Trophoblast cell (in vitro differentiated cells and primary cell): ENCODE results near the gene RPL36.
A peak's percentile ranks its signal among the peaks of the same experiment; 100 is the strongest.

Experiments used
- DNase-seq, 2 donors: peaks; one replicate each; pipeline ENCODE4 v3.0.0-alpha.2; 2016
- H2AFZ ChIP-seq: 2 replicates; pipeline ENCODE4 v1.6.1; 2013; ENCODE audit warnings: low read length, moderate library complexity, mild to moderate bottlenecking; ENCODE audit not compliant: insufficient read depth, poor library complexity
- H2AK5ac ChIP-seq: 2 replicates; pipeline ENCODE4 v1.6.1; 2013; ENCODE audit warnings: mild to moderate bottlenecking, low read length
- H2BK120ac ChIP-seq: 2 replicates; pipeline ENCODE4 v1.6.1; 2013; ENCODE audit warnings: low read length, mild to moderate bottlenecking, moderate library complexity; ENCODE audit not compliant: insufficient read depth, poor library complexity
- H2BK12ac ChIP-seq: 2 replicates; pipeline ENCODE4 v1.6.1; 2013; ENCODE audit warnings: mild to moderate bottlenecking, low read length, moderate library complexity
- H2BK5ac ChIP-seq: 2 replicates; pipeline ENCODE4 v1.6.1; 2013; ENCODE audit warnings: low read length, low read depth, moderate library complexity, mild to moderate bottlenecking; ENCODE audit not compliant: poor library complexity
- H3K14ac ChIP-seq: 2 replicates; pipeline ENCODE4 v1.6.1; 2013; ENCODE audit warnings: mild to moderate bottlenecking, low read length
- H3K18ac ChIP-seq: 2 replicates; pipeline ENCODE4 v1.6.1; 2013; ENCODE audit warnings: mild to moderate bottlenecking, low read length
- H3K23ac ChIP-seq: 2 replicates; pipeline ENCODE4 v1.6.1; 2013; ENCODE audit warnings: low read length
- H3K27ac ChIP-seq: 2 replicates; pipeline ENCODE4 v1.5.1; 2013; ENCODE audit warnings: low read depth, mild to moderate bottlenecking, inconsistent platforms, low read length, moderate library complexity
- H3K27me3 ChIP-seq: 2 replicates; pipeline ENCODE4 v1.6.1; 2013; ENCODE audit warnings: inconsistent platforms, mild to moderate bottlenecking, low read length, moderate library complexity; ENCODE audit not compliant: insufficient read depth
- H3K36me3 ChIP-seq, 2 experiments: 1 replicate in 1 of 2; 2 replicates in 1 of 2; pipeline ENCODE4 v1.6.1; 2013; ENCODE audit warnings: low read length in 2 of 2, mild to moderate bottlenecking in 2 of 2, moderate library complexity in 1 of 2; ENCODE audit not compliant: insufficient read depth in 2 of 2, control insufficient read depth in 1 of 2
- H3K4ac ChIP-seq: 2 replicates; pipeline ENCODE4 v1.6.1; 2013; ENCODE audit warnings: low read depth, mild to moderate bottlenecking, low read length, moderate library complexity
- H3K4me1 ChIP-seq, 2 experiments: 1 replicate in 1 of 2; 2 replicates in 1 of 2; pipeline ENCODE4 v1.6.1; 2013; ENCODE audit warnings: low read length in 2 of 2, mild to moderate bottlenecking in 2 of 2, moderate library complexity in 1 of 2; ENCODE audit not compliant: insufficient read depth in 2 of 2, control insufficient read depth in 1 of 2
- H3K4me2 ChIP-seq: 2 replicates; pipeline ENCODE4 v1.6.1; 2013; ENCODE audit warnings: inconsistent platforms, mild to moderate bottlenecking, low read length, moderate library complexity
- H3K4me3 ChIP-seq: 2 replicates; pipeline ENCODE4 v1.5.1; 2013; ENCODE audit warnings: mild to moderate bottlenecking, low read depth, low read length, inconsistent platforms
- H3K79me1 ChIP-seq: one replicate; pipeline ENCODE4 v1.6.1; 2013; ENCODE audit warnings: low read length
- H3K79me2 ChIP-seq: 2 replicates; pipeline ENCODE4 v1.6.1; 2013; ENCODE audit warnings: low read length, mild to moderate bottlenecking; ENCODE audit not compliant: control insufficient read depth, insufficient read depth, poor library complexity
- H3K9ac ChIP-seq: 2 replicates; pipeline ENCODE4 v1.6.1; 2013; ENCODE audit warnings: mild to moderate bottlenecking, low read length
- H3K9me3 ChIP-seq: 2 replicates; pipeline ENCODE4 v1.6.1; 2013; ENCODE audit warnings: low read depth, mild to moderate bottlenecking, control low read depth, inconsistent platforms, low read length; ENCODE audit not compliant: insufficient read depth
- H4K12ac ChIP-seq: 2 replicates; pipeline ENCODE4 v1.6.1; 2013; ENCODE audit warnings: low read depth, mild to moderate bottlenecking, low read length, moderate library complexity
- H4K8ac ChIP-seq: 2 replicates; pipeline ENCODE4 v1.6.1; 2013; ENCODE audit warnings: low read depth, mild to moderate bottlenecking, low read length, moderate library complexity
- H4K91ac ChIP-seq: one replicate; pipeline ENCODE4 v1.6.1; 2013; ENCODE audit warnings: low read depth, mild to moderate bottlenecking, low read length, moderate library complexity
- WGBS: extraction: QIAGEN DNeasy Blood & Tissue Kit; methylation state at CpG from one replicate; pipeline ENCODE4 v1.1.7; 2013; ENCODE audit warnings: missing lambda C conversion rate; ENCODE audit not compliant: insufficient read length, insufficient coverage; ENCODE audit errors: extremely low coverage; 5-methylcytosine and 5-hydroxymethylcytosine counted together

The RPL36 gene

DNA sequence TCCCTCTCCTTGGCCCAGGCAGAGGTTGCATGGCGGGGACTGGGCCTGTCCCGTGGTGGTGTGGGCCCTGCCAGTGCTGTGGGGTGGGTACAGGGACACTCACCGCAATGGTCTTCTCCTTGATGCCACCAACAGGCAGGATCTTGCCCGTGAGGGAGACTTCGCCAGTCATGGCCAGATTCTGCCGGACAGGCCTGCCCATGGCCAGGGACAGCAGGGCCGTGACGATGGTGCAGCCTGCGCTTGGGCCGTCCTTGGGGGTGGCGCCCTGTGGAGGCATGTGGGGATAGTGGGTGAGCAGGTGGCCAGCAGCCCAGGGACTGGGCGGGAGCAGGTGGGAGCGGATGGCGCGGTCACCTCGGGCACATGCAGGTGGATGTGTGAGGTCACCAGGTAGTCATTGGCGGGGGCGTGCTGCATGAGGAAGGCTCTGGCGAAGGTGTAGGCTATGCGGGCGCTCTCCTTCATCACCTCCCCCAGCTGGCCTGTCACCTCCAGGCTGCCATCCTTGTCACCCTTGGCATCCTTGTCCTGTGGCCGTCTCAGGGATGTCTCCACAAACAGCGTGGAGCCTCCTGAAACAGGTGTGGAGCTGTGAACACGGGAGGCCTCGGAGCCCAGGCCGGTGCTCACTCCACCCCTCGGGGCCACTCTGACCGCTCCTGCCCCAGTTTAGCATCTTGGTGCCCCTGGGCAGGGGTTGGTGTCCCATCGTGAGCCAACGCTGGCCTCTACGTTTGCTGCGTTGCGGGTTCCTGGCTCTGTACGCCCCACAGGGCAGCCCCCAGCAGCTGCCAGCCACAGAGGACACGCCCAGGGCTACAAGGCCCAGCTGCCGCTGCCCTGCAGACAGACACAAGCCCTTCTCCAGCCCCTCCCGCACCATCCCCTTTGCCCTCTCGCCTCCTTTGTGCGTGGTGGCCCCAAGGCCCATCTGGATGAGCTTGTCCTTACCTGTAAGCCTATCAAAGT, 3.4 kb downstream of the RPL36 start:
- Histone ChIP-seq H3K27me3 (no peaks in the 10 kb centered on the region), H3K18ac (no peak overlapping the region), H3K9me3 (no peaks in the 10 kb centered on the region), H4K8ac (no peak overlapping the region), H3K9ac (no peak overlapping the region), H4K91ac (no peak overlapping the region), H3K14ac (no peak overlapping the region), H3K27ac (no peak overlapping the region), H3K4me1 (peaks cover 6 to 8% of the 10 kb centered on the region in 2 experiments), H3K4ac (peak overlapping the region; percentile 99), H2BK5ac (no peak overlapping the region), H3K23ac (no peak overlapping the region), H3K79me1 (peaks cover 7% of the 10 kb centered on the region), H3K36me3 (peaks cover 66 to 68% of the 10 kb centered on the region in 2 experiments), H2AFZ (peak overlapping the region; percentile 3), H3K79me2 (peaks cover 31% of the 10 kb centered on the region), H2BK12ac (no peak overlapping the region), H2AK5ac (no peak overlapping the region), H4K12ac (no peak overlapping the region), H2BK120ac (no peak overlapping the region), H3K4me3 (no peak overlapping the region), H3K4me2 (no peak overlapping the region)
- peak; percentile 48 to 60 for DNase-seq
- no CpG with 5 or more reads among the region's 39 CpGs for WGBS

GRCh38 chr19:5694167-5694955, 4.3 kb downstream of the RPL36 start:
- H3K9me3 ChIP-seq: no peaks in the 10 kb centered on the region
- peaks cover 6 to 8% of the 10 kb centered on the region in 2 experiments for H3K4me1 ChIP-seq
- no peak overlapping the region for H4K8ac ChIP-seq
- no peak overlapping the region for H3K4me3 ChIP-seq
- H3K14ac ChIP-seq: no peak overlapping the region
- no peak for DNase-seq
- no peak overlapping the region for H2BK12ac ChIP-seq
- H2AK5ac ChIP-seq: no peak overlapping the region
- H3K4me2 ChIP-seq: no peak overlapping the region
- H3K79me1 ChIP-seq: peaks cover 7% of the 10 kb centered on the region
- H3K27me3 ChIP-seq: no peaks in the 10 kb centered on the region
- no peak overlapping the region for H3K27ac ChIP-seq
- H4K12ac ChIP-seq: no peak overlapping the region
- no peak overlapping the region for H2BK120ac ChIP-seq
- no peak overlapping the region for H3K23ac ChIP-seq
- no peak overlapping the region for H3K18ac ChIP-seq
- peak overlapping the region; percentile 31 for H3K4ac ChIP-seq
- WGBS: no CpG with 5 or more reads among the region's 45 CpGs
- no peak overlapping the region for H2AFZ ChIP-seq
- peaks cover 75 to 76% of the 10 kb centered on the region in 2 experiments for H3K36me3 ChIP-seq
- H2BK5ac ChIP-seq: no peak overlapping the region
- H3K9ac ChIP-seq: no peak overlapping the region
- no peak overlapping the region for H4K91ac ChIP-seq
- H3K79me2 ChIP-seq: peaks cover 31% of the 10 kb centered on the region

DNA sequence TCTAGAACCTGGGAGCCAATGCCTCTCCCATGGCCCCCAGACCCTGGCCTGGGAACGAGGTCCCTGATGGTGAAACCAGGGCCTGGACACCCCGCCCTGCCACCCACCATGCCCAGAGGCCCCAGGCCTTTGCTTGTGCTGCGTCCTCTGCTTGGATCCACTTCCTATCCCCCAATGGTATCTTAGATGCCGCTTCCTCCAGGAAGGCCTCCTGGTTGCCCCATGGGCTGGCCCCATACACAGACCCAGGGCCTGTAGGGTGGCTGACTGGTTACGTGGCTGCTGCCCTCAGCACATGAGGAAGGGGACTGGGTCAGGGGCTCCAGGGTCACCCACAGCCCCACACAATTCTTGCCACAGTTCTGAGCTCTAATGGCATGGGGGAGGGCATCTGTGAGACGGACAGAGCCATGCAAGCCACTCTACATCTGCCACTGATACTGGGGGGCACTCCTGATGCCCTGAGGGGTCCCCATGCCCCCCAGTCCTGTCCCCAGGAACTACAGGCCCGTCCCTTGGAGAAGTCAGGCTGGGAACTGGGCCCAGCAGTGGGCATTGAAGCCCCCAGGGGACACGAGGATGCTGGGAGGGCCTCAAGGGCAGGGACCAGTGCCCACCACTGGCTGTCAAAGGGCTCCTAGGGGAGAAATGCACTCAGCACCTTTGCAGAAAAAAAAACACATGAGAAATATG, 5.0 kb downstream of the RPL36 start:
- WGBS: no CpG with 5 or more reads among the region's 8 CpGs
- no peak overlapping the region for H3K18ac ChIP-seq

GRCh38 chr19:5695649-5696195, 5.6 kb downstream of the RPL36 start:
- Histone ChIP-seq H3K23ac (no peak overlapping the region), H2BK5ac (no peak overlapping the region), H3K9me3 (peaks cover 2% of the 10 kb centered on the region), H4K91ac (no peak overlapping the region), H3K4me3 (no peak overlapping the region), H3K79me2 (peaks cover 25% of the 10 kb centered on the region), H3K79me1 (peaks cover under 1% of the 10 kb centered on the region), H2BK12ac (no peak overlapping the region), H3K18ac (no peak overlapping the region), H2AFZ (no peak overlapping the region), H3K9ac (no peak overlapping the region), H2AK5ac (no peak overlapping the region), H3K27ac (no peak overlapping the region), H4K8ac (no peak overlapping the region), H3K4ac (no peak overlapping the region), H2BK120ac (no peak overlapping the region), H3K4me1 (peaks cover 4 to 8% of the 10 kb centered on the region in 2 experiments), H3K4me2 (no peak overlapping the region), H4K12ac (no peak overlapping the region), H3K14ac (no peak overlapping the region), H3K36me3 (peaks cover 82 to 85% of the 10 kb centered on the region in 2 experiments), H3K27me3 (no peaks in the 10 kb centered on the region)
- no CpG with 5 or more reads among the region's 28 CpGs for WGBS
- no peak for DNase-seq

More for the DNA sequence above, 5.0 kb downstream of the RPL36 start:
- H3K27ac ChIP-seq: no peak overlapping the region
- no peak overlapping the region for H4K91ac ChIP-seq
- H2AFZ ChIP-seq: no peak overlapping the region
- no peak overlapping the region for H2BK120ac ChIP-seq
- H3K4me3 ChIP-seq: no peak overlapping the region
- H3K14ac ChIP-seq: no peak overlapping the region
- no peak overlapping the region for H2BK5ac ChIP-seq
- H3K27me3 ChIP-seq: no peaks in the 10 kb centered on the region
- no peak overlapping the region for H3K4me2 ChIP-seq
- H4K8ac ChIP-seq: no peak overlapping the region
- H3K4me1 ChIP-seq: peaks cover 4 to 8% of the 10 kb centered on the region in 2 experiments
- H3K9me3 ChIP-seq: no peaks in the 10 kb centered on the region
- H3K4ac ChIP-seq: peak overlapping the region; percentile 8
- H4K12ac ChIP-seq: no peak overlapping the region
- no peak overlapping the region for H3K9ac ChIP-seq
- peaks cover 76 to 79% of the 10 kb centered on the region in 2 experiments for H3K36me3 ChIP-seq
- DNase-seq: no peak
- no peak overlapping the region for H3K23ac ChIP-seq
- H2AK5ac ChIP-seq: no peak overlapping the region
- peaks cover 7% of the 10 kb centered on the region for H3K79me1 ChIP-seq
- H2BK12ac ChIP-seq: no peak overlapping the region
- peaks cover 31% of the 10 kb centered on the region for H3K79me2 ChIP-seq
